Cardiac atrium fibroblast (primary cell): Measurements from ENCODE around the gene CATSPER2. TPM values are rescaled to one million over a fixed set of nuclear protein-coding genes. Genes with fewer than 3 reads are reported as not detected.

ENCODE experiments used
- total RNA-seq: library from RNA; depleted of rRNA; stranded (reverse); fragments of >200 nt; gene quantifications from 2 replicates; pipeline ENCODE4 v1.2.3, GENCODE V29; 2015

The CATSPER2 gene
- total RNA-seq, result under 0.01 TPM in 1 of 2 replicates, not detected in the other

GRCh38 chr15:43648649-43649429 lies at the start of gene CATSPER2:
CATSPER2 (minus strand) TSS chr15:43648844; CDS start chr15:43648061, 783 bp downstream.

GRCh38 chr15:43693148-43694022 lies 44.7 kb upstream of the CATSPER2 start, which contains the start of gene CKMT1A:
CKMT1A (plus strand) TSS chr15:43693859; CDS start chr15:43694051, 192 bp downstream.

GRCh38 chr15:43618700-43619099 lies 29.9 kb downstream of the CATSPER2 start, which contains the start of gene STRC:
STRC (minus strand) TSS chr15:43618800; CDS start chr15:43618722, 78 bp downstream.

GRCh38 chr15:43593328-43594190 lies 55.1 kb downstream of the CATSPER2 start, which contains the start of gene CKMT1B:
CKMT1B (plus strand) TSS chr15:43594027; CDS start chr15:43594219, 192 bp downstream.

GRCh38 chr15:43589778-43590466 lies 58.7 kb downstream of the CATSPER2 start, which contains the start of gene PPIP5K1:
PPIP5K1 (minus strand) TSS chr15:43590208; CDS start chr15:43584504, 5,704 bp downstream.

Other genes starting within 250 kb of the CATSPER2 start
- gene TP53BP1, start 155.7 kb downstream of the CATSPER2 start, total RNA-seq, result 15.3 and 20.9 TPM in 2 replicates
- gene MAP1A, start 131.2 kb downstream of the CATSPER2 start, total RNA-seq, result 9.2 and 18.0 TPM in 2 replicates
- 9.6 and 18.1 TPM in 2 replicates for gene PPIP5K1, start 58.6 kb downstream of the CATSPER2 start, total RNA-seq
- gene CKMT1B, start 54.8 kb downstream of the CATSPER2 start, total RNA-seq, result not detected in 2 replicates
- not detected in 2 replicates for gene STRC, start 30.0 kb downstream of the CATSPER2 start, total RNA-seq
- not detected in 2 replicates for gene CKMT1A, start 45.0 kb upstream of the CATSPER2 start, total RNA-seq
- 411 and 442 TPM in 2 replicates for gene PDIA3, start 97.6 kb upstream of the CATSPER2 start, total RNA-seq
- gene ELL3, start 128.1 kb upstream of the CATSPER2 start, total RNA-seq, result 1.3 and 1.6 TPM in 2 replicates
- 1,432 and 2,009 TPM in 2 replicates for gene SERF2, start 143.5 kb upstream of the CATSPER2 start, total RNA-seq
- not detected in 2 replicates for gene SERINC4, start 151.4 kb upstream of the CATSPER2 start, total RNA-seq
- 7.8 and 17.5 TPM in 2 replicates for gene HYPK, start 151.8 kb upstream of the CATSPER2 start, total RNA-seq
- 14.4 and 23.0 TPM in 2 replicates for gene MFAP1, start 175.8 kb upstream of the CATSPER2 start, total RNA-seq
- 3.4 and 4.7 TPM in 2 replicates for gene WDR76, start 178.2 kb upstream of the CATSPER2 start, total RNA-seq